Neural progenitor cell (in vitro differentiated cells): ENCODE results near the gene ACTR3. TPM values are rescaled to one million over a fixed set of nuclear protein-coding genes. Genes with fewer than 3 reads are reported as not detected.

Source experiments
- DNase-seq: peaks from one replicate; pipeline ENCODE4 v3.0.0-alpha.2; 2016; ENCODE audit warnings: low spot score
- H2AFZ ChIP-seq: fragments of 200-600 bp; sonication (generic); replicated peaks from 2 replicates; pipeline ENCODE4 v1.6.1; 2016; ENCODE audit warnings: antibody characterized with exemption
- H3F3A ChIP-seq: fragments of 200-600 bp; sonication (generic); 2 replicates; pipeline ENCODE4 v1.6.1; 2016; ENCODE audit warnings: antibody characterized with exemption, low read depth
- H3K27ac ChIP-seq: fragments of 200-600 bp; sonication (generic); 2 replicates; pipeline ENCODE4 v1.5.1; 2016; ENCODE audit warnings: mild to moderate bottlenecking
- H3K27me3 ChIP-seq: fragments of 200-600 bp; sonication (generic); 2 replicates; pipeline ENCODE4 v1.6.1; 2016; ENCODE audit warnings: mild to moderate bottlenecking, moderate library complexity
- H3K36me3 ChIP-seq: fragments of 200-600 bp; sonication (generic); 2 replicates; pipeline ENCODE4 v1.5.1; 2016
- H3K4me1 ChIP-seq: fragments of 200-600 bp; sonication (generic); 2 replicates; pipeline ENCODE4 v1.6.1; 2016; ENCODE audit warnings: mixed run types
- H3K4me2 ChIP-seq: fragments of 200-600 bp; sonication (generic); 2 replicates; pipeline ENCODE4 v1.6.1; 2016
- H3K4me3 ChIP-seq: fragments of 200-600 bp; sonication (generic); 2 replicates; pipeline ENCODE4 v1.5.1; 2016
- H3K79me2 ChIP-seq: fragments of 200-600 bp; sonication (generic); 2 replicates; pipeline ENCODE4 v1.6.1; 2016; ENCODE audit warnings: low read depth
- H3K9ac ChIP-seq: fragments of 200-600 bp; sonication (generic); 2 replicates; pipeline ENCODE4 v1.6.1; 2016
- H3K9me3 ChIP-seq: fragments of 200-600 bp; sonication (generic); 2 replicates; pipeline ENCODE4 v1.5.1; 2016; ENCODE audit warnings: low read depth
- H4K20me1 ChIP-seq: fragments of 200-600 bp; sonication (generic); 2 replicates; pipeline ENCODE4 v1.6.1; 2016; ENCODE audit warnings: low read depth
- H3K27ac Mint-ChIP-seq: 3 replicates; pipeline ENCODE4 v1.8.0; 2021; ENCODE audit warnings: mixed read lengths
- H3K27me3 Mint-ChIP-seq: 2 replicates; pipeline ENCODE4 v1.8.0; 2022; ENCODE audit warnings: low read depth, mild to moderate bottlenecking, inconsistent platforms, moderate library complexity, mixed read lengths; ENCODE audit not compliant: insufficient read depth
- H3K36me3 Mint-ChIP-seq: 3 replicates; pipeline ENCODE4 v1.8.0; 2021; ENCODE audit warnings: mixed read lengths
- H3K4me1 Mint-ChIP-seq: 3 replicates; pipeline ENCODE4 v1.8.0; 2021; ENCODE audit warnings: mixed read lengths
- H3K4me3 Mint-ChIP-seq: 3 replicates; pipeline ENCODE4 v1.8.0; 2021; ENCODE audit warnings: mild to moderate bottlenecking, moderate library complexity, mixed read lengths
- H3K9me3 Mint-ChIP-seq: 3 replicates; pipeline ENCODE4 v1.8.0; 2020; ENCODE audit warnings: mixed read lengths
- CTCF ChIP-seq: fragments of 200-600 bp; sonication (generic); IDR thresholded peaks from 2 replicates; pipeline ENCODE4 v1.5.1; 2017; ENCODE audit warnings: antibody characterized with exemption, mild to moderate bottlenecking
- EZH2 ChIP-seq: fragments of 200-600 bp; sonication (generic); IDR thresholded peaks from 2 replicates; pipeline ENCODE4 v1.6.1; 2017; ENCODE audit warnings: antibody characterized with exemption, mild to moderate bottlenecking, moderate library complexity
- EZH2phosphoT487 ChIP-seq: fragments of 200-600 bp; sonication (generic); IDR thresholded peaks from 2 replicates; pipeline ENCODE4 v1.6.1; 2017; ENCODE audit warnings: antibody characterized with exemption
- total RNA-seq: library from RNA; depleted of rRNA; stranded (reverse); fragments of >200 nt; gene quantifications from 2 replicates; pipeline ENCODE4 v1.2.3, GENCODE V29; 2015; ENCODE audit warnings: low replicate concordance

Gene ACTR3
- total RNA-seq, 1 donor from 2014 or later: 175 TPM

GRCh38 chr2:113886479-113887008, 3.3 kb upstream of the ACTR3 start:
- Mint-ChIP-seq H3K4me3 (peak overlapping the region; percentile 44), H3K36me3 (peaks cover 13% of the 10 kb centered on the region), H3K27me3 (peaks cover 2% of the 10 kb centered on the region), H3K27ac (peak overlapping the region; percentile 62), H3K9me3 (no peaks in the 10 kb centered on the region), H3K4me1 (peaks cover 39% of the 10 kb centered on the region)
- Histone ChIP-seq H2AFZ (no peak overlapping the region), H3F3A (peaks cover 25% of the 10 kb centered on the region), H3K9me3 (no peaks in the 10 kb centered on the region), H3K4me2 (no peak overlapping the region), H3K4me3 (no peak overlapping the region), H3K27ac (no peak overlapping the region), H3K27me3 (no peaks in the 10 kb centered on the region), H3K36me3 (no peaks in the 10 kb centered on the region), H3K9ac (no peak overlapping the region), H3K4me1 (peaks cover 20% of the 10 kb centered on the region), H3K79me2 (peaks cover 35% of the 10 kb centered on the region), H4K20me1 (peaks cover 3% of the 10 kb centered on the region)
- TF ChIP-seq EZH2 (no peak), CTCF (no peak), EZH2phosphoT487 (no peak)
- no peak for DNase-seq

GRCh38 chr2:113887009-113887792, 2.7 kb upstream of the ACTR3 start:
- Histone ChIP-seq H3K4me3 (no peak overlapping the region), H3K79me2 (peaks cover 42% of the 10 kb centered on the region), H3K4me2 (no peak overlapping the region), H3K27me3 (no peaks in the 10 kb centered on the region), H3F3A (peaks cover 25% of the 10 kb centered on the region), H3K4me1 (peaks cover 27% of the 10 kb centered on the region), H3K9me3 (no peaks in the 10 kb centered on the region), H2AFZ (no peak overlapping the region), H3K36me3 (no peaks in the 10 kb centered on the region), H3K27ac (no peak overlapping the region), H3K9ac (no peak overlapping the region), H4K20me1 (peaks cover 10% of the 10 kb centered on the region)
- Mint-ChIP-seq H3K4me1 (peaks cover 45% of the 10 kb centered on the region), H3K9me3 (no peaks in the 10 kb centered on the region), H3K4me3 (peak overlapping the region; percentile 17), H3K27me3 (no peaks in the 10 kb centered on the region), H3K27ac (no peak overlapping the region), H3K36me3 (peaks cover 13% of the 10 kb centered on the region)
- no peak for DNase-seq
- TF ChIP-seq CTCF: no peak
- TF ChIP-seq EZH2: no peak
- TF ChIP-seq EZH2phosphoT487: no peak

GRCh38 chr2:113888641-113889470, 1.0 kb upstream of the ACTR3 start:
- peaks cover 11% of the 10 kb centered on the region for H3K36me3 Mint-ChIP-seq
- Histone ChIP-seq H4K20me1 (peaks cover 19% of the 10 kb centered on the region), H3K4me2 (peak overlapping the region; percentile 79), H2AFZ (peak overlapping the region; percentile 9), H3K9me3 (no peaks in the 10 kb centered on the region), H3K79me2 (peaks cover 58% of the 10 kb centered on the region), H3K36me3 (no peaks in the 10 kb centered on the region), H3F3A (peaks cover 25% of the 10 kb centered on the region), H3K4me3 (peak overlapping the region; percentile 75), H3K27me3 (no peaks in the 10 kb centered on the region), H3K4me1 (peaks cover 30% of the 10 kb centered on the region), H3K27ac (peak overlapping the region; percentile 99), H3K9ac (peak overlapping the region; percentile 80)
- H3K27ac Mint-ChIP-seq: peak overlapping the region; percentile 100
- H3K4me3 Mint-ChIP-seq: peak overlapping the region; percentile 99
- no peak for DNase-seq
- TF ChIP-seq EZH2 (no peak), EZH2phosphoT487 (no peak), CTCF (no peak)
- H3K9me3 Mint-ChIP-seq: no peaks in the 10 kb centered on the region
- no peaks in the 10 kb centered on the region for H3K27me3 Mint-ChIP-seq
- peaks cover 62% of the 10 kb centered on the region for H3K4me1 Mint-ChIP-seq
